Mucosa of gallbladder (tissue), 1 donor: ENCODE measurements around the gene SLC25A40. TPM values are rescaled to one million over a fixed set of nuclear protein-coding genes. Genes with fewer than 3 reads are reported as not detected.
"Not testable (repeated sequence)": the region's sequence is repeated elsewhere in the genome, so short reads cannot be mapped to it uniquely, and the experiment has no call there.

Experiments
- DNase-seq: peaks from one replicate; pipeline ENCODE4 v3.0.0-alpha.2; 2020; ENCODE audit warnings: low spot score
- total RNA-seq: library from RNA; stranded (reverse); gene quantifications from one replicate; pipeline ENCODE4 v1.2.1, GENCODE V29; 2021
- donor health status: DM: no; HTN: no; CAD: no.

The SLC25A40 gene
- total RNA-seq: 19.5 TPM

- peak; percentile 96 for DNase-seq
Measured at GRCh38 chr7:87876040-87876868, at the start of gene SLC25A40, which contains the start of gene DBF4. SLC25A40 (minus strand) TSS chr7:87876360; CDS start chr7:87858727, 17,633 bp downstream. DBF4 (plus strand) TSS chr7:87876493; CDS start chr7:87876733, 240 bp downstream.

- not testable (repeated sequence) for DNase-seq
Measured at GRCh38 chr7:87922759-87923395, 46.7 kb upstream of the SLC25A40 start.

- no peak for DNase-seq
Measured at GRCh38 chr7:87920578-87920977, 44.4 kb upstream of the SLC25A40 start.

- no peak for DNase-seq
Measured at GRCh38 chr7:87919875-87920274, 43.7 kb upstream of the SLC25A40 start.

GRCh38 chr7:87918740-87919139 is 42.6 kb upstream of the SLC25A40 start:
- no peak for DNase-seq

GRCh38 chr7:87912121-87912520 is 36.0 kb upstream of the SLC25A40 start:
- DNase-seq: no peak

- not testable (repeated sequence) for DNase-seq
Measured at GRCh38 chr7:87908814-87909213, 32.7 kb upstream of the SLC25A40 start.

GRCh38 chr7:87907136-87907906 is 31.2 kb upstream of the SLC25A40 start:
- not testable (repeated sequence) for DNase-seq

GRCh38 chr7:87899255-87899654 is 23.1 kb upstream of the SLC25A40 start:
- DNase-seq: no peak

- no peak for DNase-seq
Measured at GRCh38 chr7:87895363-87895762, 19.2 kb upstream of the SLC25A40 start.

GRCh38 chr7:87886875-87887274 is 10.7 kb upstream of the SLC25A40 start:
- DNase-seq: no peak

GRCh38 chr7:87885018-87885417 is 8.9 kb upstream of the SLC25A40 start:
- no peak for DNase-seq

- no peak for DNase-seq
Measured at GRCh38 chr7:87882151-87882937, 6.2 kb upstream of the SLC25A40 start.

GRCh38 chr7:87878208-87878735 is 2.1 kb upstream of the SLC25A40 start:
- no peak for DNase-seq

- no peak for DNase-seq
Measured at GRCh38 chr7:87877366-87878040, 1.3 kb upstream of the SLC25A40 start.

- DNase-seq: peak; percentile 45
Measured at GRCh38 chr7:87876869-87877234, 692 bp upstream of the SLC25A40 start.

GRCh38 chr7:87875151-87876039 is 765 bp downstream of the SLC25A40 start:
- no peak for DNase-seq

GRCh38 chr7:87874066-87874465 is 2.1 kb downstream of the SLC25A40 start:
- no peak for DNase-seq

- DNase-seq: not testable (repeated sequence)
Measured at GRCh38 chr7:87873328-87873727, 2.8 kb downstream of the SLC25A40 start.

- DNase-seq: no peak
Measured at GRCh38 chr7:87872346-87872745, 3.8 kb downstream of the SLC25A40 start.
